ENCODE data around the gene IAPP.
"Not testable (repeated sequence)": the region's sequence is repeated elsewhere in the genome, so short reads cannot be mapped to it uniquely, and the experiment has no call there.

Gene IAPP
- 0 reads per million in 4 experiments for total RNA-seq

GRCh38 chr12:21372602-21373001 is at the start of gene IAPP:
Gene IAPP, plus strand, starts transcription at chr12:21372902. Its CDS starts 450 bp downstream, at chr12:21373352.
- DNase-seq = no peak

- no peak for DNase-seq
These were observed 49.0 kb upstream of the IAPP start for GRCh38 chr12:21323736-21324135.

DNA sequence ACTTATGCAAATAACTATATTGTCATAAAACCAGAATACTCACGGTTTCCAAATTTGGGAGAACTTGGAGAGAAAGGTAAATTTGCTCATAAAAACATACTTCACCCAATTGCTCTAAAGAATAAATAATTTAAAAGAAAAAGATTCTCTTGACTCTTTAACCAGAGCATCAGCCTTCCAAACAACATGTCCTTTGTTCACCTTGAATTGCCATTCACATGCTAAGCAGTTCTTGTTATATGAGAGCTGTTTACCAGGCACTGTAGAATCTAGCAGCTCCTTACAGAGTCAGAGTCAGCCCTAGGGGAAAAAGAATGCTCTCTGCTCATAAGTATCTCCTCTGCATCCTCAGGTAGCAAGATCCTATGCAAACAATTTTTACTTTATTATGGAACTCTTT is 48.2 kb upstream of the IAPP start:
- no peak for DNase-seq

GRCh38 chr12:21328578-21328977 is 44.1 kb upstream of the IAPP start:
- DNase-seq = no peak

DNA sequence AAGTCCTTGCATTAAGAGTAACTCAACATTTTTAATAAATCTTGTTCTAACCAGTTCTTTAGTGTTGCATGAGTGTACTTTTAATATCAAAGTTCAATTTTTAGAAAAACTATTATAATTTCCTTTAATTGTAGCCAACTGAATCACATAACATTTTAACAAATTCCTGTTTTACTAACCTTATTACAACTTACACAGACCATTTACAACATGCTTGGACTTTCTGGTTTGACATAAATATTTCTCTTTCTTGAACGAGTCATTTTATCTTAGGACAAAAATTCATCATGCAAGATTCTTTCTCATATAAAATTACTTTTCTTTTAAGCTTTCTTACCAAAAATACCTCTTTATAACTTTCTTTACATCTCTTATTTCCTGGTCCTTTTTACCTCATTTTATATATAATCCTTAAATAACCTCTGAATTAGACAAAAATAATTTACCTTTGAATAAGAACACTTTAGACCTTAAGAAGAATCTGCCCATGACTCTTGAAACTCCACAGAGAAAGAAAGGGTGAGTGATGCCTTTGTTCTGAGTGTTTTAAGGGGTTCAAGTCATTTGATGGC is 41.9 kb upstream of the IAPP start:
- no peak for DNase-seq

- no peak for DNase-seq
These were observed 37.9 kb upstream of the IAPP start, which contains the start of gene SLCO1A2 for GRCh38 chr12:21334771-21335325. Gene SLCO1A2, minus strand, starts transcription at chr12:21334917. Its CDS starts 270 bp downstream, at chr12:21334647.

- DNase-seq = no peak
These were observed 36.0 kb upstream of the IAPP start for GRCh38 chr12:21336656-21337055.

DNA sequence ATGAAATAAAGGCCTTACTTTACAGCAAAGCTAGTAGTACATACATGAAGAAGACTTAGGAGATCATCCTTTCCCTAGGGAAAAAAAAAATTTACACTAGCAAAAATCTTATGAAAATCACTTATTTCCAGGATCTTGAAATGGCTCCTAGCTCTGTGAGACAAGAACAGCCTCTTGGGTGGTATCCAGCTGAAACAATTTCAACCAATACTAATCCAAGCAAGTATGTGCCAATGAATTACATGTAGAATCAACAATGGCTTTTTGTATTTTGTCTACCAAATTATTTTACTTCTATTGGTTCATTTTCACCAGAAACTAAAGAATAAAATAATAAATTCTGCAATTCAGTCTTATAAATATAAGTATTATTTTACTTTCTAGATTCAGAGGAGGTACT is 35.2 kb upstream of the IAPP start:
- no peak for DNase-seq

DNA sequence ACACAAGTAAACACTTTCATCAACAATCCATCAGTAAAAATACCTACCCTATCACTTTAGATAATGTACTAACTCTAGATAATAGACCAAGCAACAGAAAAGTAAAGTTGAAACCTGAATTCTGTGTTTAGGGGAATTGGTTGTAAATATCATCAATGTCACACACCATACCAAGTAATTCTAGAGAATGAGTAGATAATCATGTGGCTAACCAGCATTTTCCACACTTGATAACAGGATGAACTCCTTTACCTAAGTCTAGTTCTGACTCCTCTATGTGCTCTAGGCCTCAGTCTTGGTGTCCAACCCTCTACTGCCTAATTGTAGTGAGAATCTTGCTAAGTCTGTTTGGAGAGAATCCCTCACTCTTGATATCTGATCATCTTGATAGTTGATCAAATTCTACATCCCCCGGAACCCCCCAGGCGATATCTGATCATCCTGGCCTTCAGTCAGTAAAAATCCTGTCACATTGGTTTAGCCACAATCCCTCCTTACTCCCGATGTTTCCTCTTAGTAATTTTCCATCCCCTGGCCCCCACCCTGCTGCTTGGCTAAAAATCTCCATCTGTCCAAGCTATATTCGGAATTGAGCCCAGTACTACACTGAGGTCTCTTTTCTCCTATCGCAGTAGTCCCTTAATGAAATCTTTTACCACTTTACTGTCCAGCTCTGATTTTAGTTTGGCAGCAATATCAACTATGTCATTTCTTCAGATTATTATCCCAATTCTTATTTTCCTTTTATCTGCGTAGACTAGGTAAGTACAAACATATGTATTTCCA is 34.5 kb upstream of the IAPP start:
- DNase-seq = no peak

DNA sequence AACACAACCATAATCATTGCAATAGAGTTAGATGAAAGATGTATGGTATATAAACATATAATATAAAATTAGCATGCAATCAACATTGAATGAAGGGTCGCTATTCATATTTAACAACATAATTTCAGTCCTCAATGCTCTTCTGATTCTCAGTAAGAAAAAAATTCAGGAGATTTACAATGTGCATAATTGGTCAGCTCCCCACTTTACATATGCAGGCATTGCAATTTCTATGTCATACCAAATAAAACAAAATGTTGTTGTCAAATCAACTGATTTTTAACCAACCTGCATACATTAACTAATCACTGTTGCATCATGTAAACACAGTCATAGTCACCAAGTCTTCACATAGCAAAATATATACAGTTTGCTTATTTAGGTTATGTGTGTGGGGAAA is 32.8 kb upstream of the IAPP start:
- DNase-seq = no peak

- DNase-seq = no peak
These were observed 32.3 kb upstream of the IAPP start for GRCh38 chr12:21340403-21340802.

DNA sequence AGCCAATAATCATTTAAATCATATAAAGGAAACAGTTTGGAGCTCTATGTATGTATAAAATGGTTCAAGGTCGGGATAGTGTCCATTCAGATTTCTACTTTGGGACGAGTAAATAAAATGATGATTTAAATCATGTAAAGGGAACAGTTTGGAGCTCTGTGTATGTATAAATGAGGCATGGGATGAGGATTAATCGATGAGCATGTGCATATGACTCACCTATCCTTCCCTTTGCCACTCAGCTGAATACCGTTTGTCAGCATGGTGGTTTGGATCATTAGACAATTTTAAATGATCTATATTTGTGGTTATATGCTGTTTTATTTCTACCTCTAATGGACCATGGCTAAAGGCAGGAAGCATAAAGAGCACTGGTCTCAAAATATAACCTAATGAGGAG is 30.9 kb upstream of the IAPP start:
- no peak for DNase-seq

GRCh38 chr12:21343636-21344035 is 29.1 kb upstream of the IAPP start:
- DNase-seq = no peak

- no peak for DNase-seq
These were observed 26.0 kb upstream of the IAPP start for GRCh38 chr12:21346542-21347205.

DNA sequence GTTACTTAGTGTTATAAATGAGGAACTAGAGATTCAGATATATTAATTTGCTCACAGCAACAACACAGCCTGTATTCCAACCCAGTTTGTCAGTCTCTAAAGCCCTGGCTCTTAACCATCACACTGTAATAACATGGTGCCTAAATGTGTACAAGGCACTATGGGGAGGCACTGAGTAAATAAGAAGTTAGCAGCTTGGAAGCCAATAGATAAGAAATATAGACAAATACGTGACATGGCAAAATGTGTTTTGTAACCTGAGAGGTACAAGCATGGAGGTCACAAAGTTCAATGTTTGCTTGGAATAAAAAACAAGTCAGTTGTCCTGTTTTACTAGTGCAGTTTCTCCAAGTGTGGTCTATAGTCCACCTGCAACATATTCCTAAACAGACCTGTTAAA is 21.7 kb upstream of the IAPP start:
- no peak for DNase-seq

DNA sequence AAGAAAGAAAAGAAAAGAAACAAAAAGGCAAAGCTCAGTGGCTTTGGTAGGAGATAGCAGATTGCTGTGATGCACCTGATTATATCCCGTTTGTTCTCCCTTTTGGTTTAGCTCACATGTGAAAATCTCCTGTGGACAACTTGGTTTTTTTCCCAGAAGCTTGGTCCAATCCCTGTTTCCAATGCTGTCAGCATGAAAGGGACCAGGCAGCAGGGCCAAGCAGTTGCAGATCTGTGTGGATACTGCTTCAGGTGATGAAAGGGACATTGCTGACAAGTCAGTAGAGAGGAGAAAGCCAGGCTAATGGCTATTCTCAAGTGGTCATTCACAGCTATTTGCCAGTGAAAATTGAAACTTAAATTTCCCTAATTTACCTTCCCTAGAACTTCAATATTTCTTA is 19.2 kb upstream of the IAPP start:
- no peak for DNase-seq

DNA sequence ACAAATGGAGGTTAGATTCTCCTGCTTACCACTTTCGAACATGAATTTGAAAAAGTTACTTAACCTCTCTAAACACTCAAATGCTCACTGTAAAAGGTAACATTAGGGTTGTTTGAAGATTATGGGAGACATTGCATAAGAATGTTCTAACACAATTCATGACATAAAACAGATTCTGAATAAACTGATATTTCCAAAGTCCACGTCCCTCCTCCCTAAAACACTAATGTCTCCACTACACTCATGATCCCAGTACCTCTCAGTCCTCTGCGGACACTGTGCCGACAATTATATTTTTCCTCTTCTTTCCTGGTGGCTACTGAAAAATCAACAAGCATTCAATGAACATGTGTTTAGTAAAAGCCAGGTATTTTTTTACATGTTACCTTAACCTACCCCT is 18.8 kb upstream of the IAPP start:
- no peak for DNase-seq

DNA sequence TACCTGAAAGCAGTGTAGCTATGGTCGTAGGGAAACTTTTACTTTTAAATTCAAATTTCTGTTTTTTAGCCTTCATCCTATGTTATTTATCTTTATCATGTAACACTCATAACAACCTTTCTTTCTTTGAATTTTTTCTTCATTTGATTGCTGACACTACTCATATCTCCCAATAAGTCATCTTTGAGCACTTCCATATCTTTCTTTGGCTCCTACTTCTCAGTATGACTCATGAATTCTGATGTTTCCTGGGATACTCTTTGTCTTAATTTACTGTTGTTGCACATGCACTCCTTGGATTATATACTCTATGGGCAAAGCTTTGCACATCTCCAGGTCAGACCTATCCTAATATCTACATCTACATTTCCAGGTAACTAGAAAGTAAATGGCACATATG is 18.1 kb upstream of the IAPP start:
- no peak for DNase-seq

GRCh38 chr12:21360632-21361031 is 12.1 kb upstream of the IAPP start:
- DNase-seq = not testable (repeated sequence)

GRCh38 chr12:21369141-21369980 is 3.3 kb upstream of the IAPP start:
- DNase-seq = no peak

- no peak for DNase-seq
These were observed 1.8 kb upstream of the IAPP start for GRCh38 chr12:21370845-21371449.

GRCh38 chr12:21379218-21379617 is 6.5 kb downstream of the IAPP start:
- DNase-seq = no peak
